ENCODE measurements around the gene ZNF576.

DNA sequence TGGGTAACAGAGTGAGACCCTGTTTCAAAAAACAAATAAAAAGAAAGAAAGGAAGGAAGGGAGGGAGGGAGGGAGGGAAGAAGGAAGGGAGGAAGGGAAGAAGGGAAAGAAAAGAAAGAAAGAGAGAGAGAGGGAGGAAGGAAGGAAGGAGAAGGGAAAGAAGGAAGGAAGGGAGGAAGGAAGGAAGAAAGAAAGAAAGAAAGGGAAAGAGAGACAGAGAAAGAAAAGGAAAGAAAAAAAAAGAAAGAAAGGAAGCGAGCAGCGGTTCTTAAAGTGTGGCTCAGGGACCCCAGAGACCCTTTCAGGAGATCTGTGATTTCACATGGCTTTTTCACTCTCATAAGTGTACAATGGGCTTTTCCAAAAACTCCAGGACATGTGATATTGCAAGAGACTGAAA lies 53.1 kb downstream of the ZNF576 start:
- TF ChIP-seq, protein P1, sequence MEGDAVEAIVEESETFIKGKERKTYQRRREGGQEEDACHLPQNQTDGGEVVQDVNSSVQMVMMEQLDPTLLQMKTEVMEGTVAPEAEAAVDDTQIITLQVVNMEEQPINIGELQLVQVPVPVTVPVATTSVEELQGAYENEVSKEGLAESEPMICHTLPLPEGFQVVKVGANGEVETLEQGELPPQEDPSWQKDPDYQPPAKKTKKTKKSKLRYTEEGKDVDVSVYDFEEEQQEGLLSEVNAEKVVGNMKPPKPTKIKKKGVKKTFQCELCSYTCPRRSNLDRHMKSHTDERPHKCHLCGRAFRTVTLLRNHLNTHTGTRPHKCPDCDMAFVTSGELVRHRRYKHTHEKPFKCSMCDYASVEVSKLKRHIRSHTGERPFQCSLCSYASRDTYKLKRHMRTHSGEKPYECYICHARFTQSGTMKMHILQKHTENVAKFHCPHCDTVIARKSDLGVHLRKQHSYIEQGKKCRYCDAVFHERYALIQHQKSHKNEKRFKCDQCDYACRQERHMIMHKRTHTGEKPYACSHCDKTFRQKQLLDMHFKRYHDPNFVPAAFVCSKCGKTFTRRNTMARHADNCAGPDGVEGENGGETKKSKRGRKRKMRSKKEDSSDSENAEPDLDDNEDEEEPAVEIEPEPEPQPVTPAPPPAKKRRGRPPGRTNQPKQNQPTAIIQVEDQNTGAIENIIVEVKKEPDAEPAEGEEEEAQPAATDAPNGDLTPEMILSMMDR (IDR thresholded peaks at IDR 0.05) = no peak
- TF ChIP-seq SIN3A (IDR thresholded peaks at IDR 0.05; ENCODE audit: borderline replicate concordance, insufficient read depth, low read depth, low read length) (no peak), POLR2AphosphoS5 (IDR thresholded peaks at IDR 0.05; ENCODE audit: low read depth, low read length) (no peak)
- TF ChIP-seq, protein P2, sequence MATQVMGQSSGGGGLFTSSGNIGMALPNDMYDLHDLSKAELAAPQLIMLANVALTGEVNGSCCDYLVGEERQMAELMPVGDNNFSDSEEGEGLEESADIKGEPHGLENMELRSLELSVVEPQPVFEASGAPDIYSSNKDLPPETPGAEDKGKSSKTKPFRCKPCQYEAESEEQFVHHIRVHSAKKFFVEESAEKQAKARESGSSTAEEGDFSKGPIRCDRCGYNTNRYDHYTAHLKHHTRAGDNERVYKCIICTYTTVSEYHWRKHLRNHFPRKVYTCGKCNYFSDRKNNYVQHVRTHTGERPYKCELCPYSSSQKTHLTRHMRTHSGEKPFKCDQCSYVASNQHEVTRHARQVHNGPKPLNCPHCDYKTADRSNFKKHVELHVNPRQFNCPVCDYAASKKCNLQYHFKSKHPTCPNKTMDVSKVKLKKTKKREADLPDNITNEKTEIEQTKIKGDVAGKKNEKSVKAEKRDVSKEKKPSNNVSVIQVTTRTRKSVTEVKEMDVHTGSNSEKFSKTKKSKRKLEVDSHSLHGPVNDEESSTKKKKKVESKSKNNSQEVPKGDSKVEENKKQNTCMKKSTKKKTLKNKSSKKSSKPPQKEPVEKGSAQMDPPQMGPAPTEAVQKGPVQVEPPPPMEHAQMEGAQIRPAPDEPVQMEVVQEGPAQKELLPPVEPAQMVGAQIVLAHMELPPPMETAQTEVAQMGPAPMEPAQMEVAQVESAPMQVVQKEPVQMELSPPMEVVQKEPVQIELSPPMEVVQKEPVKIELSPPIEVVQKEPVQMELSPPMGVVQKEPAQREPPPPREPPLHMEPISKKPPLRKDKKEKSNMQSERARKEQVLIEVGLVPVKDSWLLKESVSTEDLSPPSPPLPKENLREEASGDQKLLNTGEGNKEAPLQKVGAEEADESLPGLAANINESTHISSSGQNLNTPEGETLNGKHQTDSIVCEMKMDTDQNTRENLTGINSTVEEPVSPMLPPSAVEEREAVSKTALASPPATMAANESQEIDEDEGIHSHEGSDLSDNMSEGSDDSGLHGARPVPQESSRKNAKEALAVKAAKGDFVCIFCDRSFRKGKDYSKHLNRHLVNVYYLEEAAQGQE (IDR thresholded peaks at IDR 0.05; ENCODE audit: insufficient read depth in 1 of 2, low read depth in 2 of 2, low read length in 1 of 2) = no peak
